Prostate gland (tissue), 2 donors: ENCODE data around the gene MFSD6.

Source experiments
- CTCF ChIP-seq, 4 experiments: fragments of 200-600 bp in 2 of 4; fragments of 450-650 bp in 2 of 4; sonication (generic) in 2 of 4; IDR thresholded peaks; 1 replicate in 3 of 4; 2 replicates in 1 of 4; pipeline ENCODE4 v1.5.1; 2016 to 2019; ENCODE audit warnings: antibody characterized with exemption in 4 of 4, mild to moderate bottlenecking in 2 of 4, moderate library complexity in 2 of 4
- POLR2AphosphoS5 ChIP-seq: sonication (generic); formaldehyde crosslinking; IDR thresholded peaks from one replicate; pipeline ENCODE4 v1.6.1; 2017; ENCODE audit warnings: antibody characterized with exemption

- TF ChIP-seq POLR2AphosphoS5 (no peak), CTCF (IDR thresholded peaks at IDR 0.05) (no peak)
Observed at GRCh38 chr2:190497428-190497827, 89.3 kb downstream of the MFSD6 start.
